ENCODE measurements around the gene COPS9. TPM values are rescaled to one million over a fixed set of nuclear protein-coding genes. Genes with fewer than 3 reads are reported as not detected.

The COPS9 gene
- total and polyA plus RNA-seq, 10 of the 15 experiments (the other 5 are each of a cell fraction or from before 2014, with no cell fraction given) = 80.8 to 419 (median 213) TPM

GRCh38 chr2:240174496-240174895, 38.4 kb upstream of the COPS9 start:
- no peaks in the 10 kb centered on the region for H4K20me1 ChIP-seq (ENCODE audit: control insufficient read depth, insufficient read depth)
- ChIA-PET CTCF (no interaction called here), SMC1A (ENCODE audit: uncharacterized antibody, unreplicated experiment) (no interaction called here), RAD21 (ENCODE audit: unreplicated experiment) (no interaction called here), POLR2A (no interaction called here)
- 20% methylated on average over 7 of the region's 7 CpGs for WGBS (ENCODE audit: insufficient coverage, insufficient replicate concordance, low lambda C conversion rate, missing lambda C conversion rate)
- ATAC-seq (no peak), DNase-seq (ENCODE audit: low read depth, low spot score) (no peak), FAIRE-seq (no peak)
- no peak overlapping the region for H3K27ac ChIP-seq (ENCODE audit: control insufficient read depth, insufficient read depth)
- peaks cover 3% of the 10 kb centered on the region; the same call in 1 of the 2 replicates for H3K4me1 ChIP-seq (ENCODE audit: control insufficient read depth, insufficient read depth, low read length)
- no peak overlapping the region for H3K4me3 ChIP-seq
- intact Hi-C loops (cut with micrococcal nuclease; ENCODE audit: unreplicated experiment) (no loop called here), in situ Hi-C loops (cut with MboI) (no loop called here)
- no peak overlapping the region for H3K4me2 ChIP-seq (ENCODE audit: control insufficient read depth, insufficient read depth)
- H3K9me3 ChIP-seq (replicated peaks; ENCODE audit: control insufficient read depth, insufficient read depth, low read length) = no peaks in the 10 kb centered on the region
- no peak for TF ChIP-seq ZSCAN29 (IDR thresholded peaks at IDR 0.05)
- no peak for TF ChIP-seq ZBTB40 (IDR thresholded peaks at IDR 0.05; ENCODE audit: borderline replicate concordance)
- no peak for TF ChIP-seq POLR2AphosphoS2 (IDR thresholded peaks at IDR 0.05; ENCODE audit: low read depth, low read length)
- TF ChIP-seq RFX5 (IDR thresholded peaks at IDR 0.05; ENCODE audit: low read depth, low read length) = no peak
- TF ChIP-seq MYC (IDR thresholded peaks at IDR 0.05; ENCODE audit: insufficient read depth, insufficient read length, insufficient replicate concordance, low read length, severe bottlenecking) = no peak
- no peak for TF ChIP-seq POLR2A (IDR thresholded peaks at IDR 0.05; ENCODE audit: low read depth, low read length)
- no peak for TF ChIP-seq POU2F2 (IDR thresholded peaks at IDR 0.05; ENCODE audit: borderline replicate concordance, low read depth, low read length)
- TF ChIP-seq BACH1 (IDR thresholded peaks at IDR 0.05; ENCODE audit: borderline replicate concordance) = no peak
- TF ChIP-seq FOXM1 (IDR thresholded peaks at IDR 0.05; ENCODE audit: low read depth, low read length) = no peak
- no peak for TF ChIP-seq ZNF217 (IDR thresholded peaks at IDR 0.05)
- TF ChIP-seq TBL1XR1 (IDR thresholded peaks at IDR 0.05; ENCODE audit: low read depth, low read length) = no peak
- no peaks in the 10 kb centered on the region for H3K79me2 ChIP-seq (ENCODE audit: control insufficient read depth, insufficient read depth, low read length)
- no TSS peak for BruUV-seq (replicated peaks)
- H2AFZ ChIP-seq (ENCODE audit: control insufficient read depth, low read depth, low read length) = no peak overlapping the region
- peaks cover 0 to 1% of the 10 kb centered on the region in 2 experiments; a peak in 1 of 4 replicates for H3K27me3 ChIP-seq (replicated peaks in 1 of 2; ENCODE audit: control insufficient read depth in 2 of 2, insufficient read depth in 2 of 2, low read length in 1 of 2)
- H3K36me3 ChIP-seq (ENCODE audit: control insufficient read depth in 2 of 2, insufficient read depth in 2 of 2, low read length in 1 of 2) = no peaks in the 10 kb centered on the region
- no peak overlapping the region for H3K9ac ChIP-seq (ENCODE audit: control insufficient read depth, insufficient read depth, low read length)
